H9 (cell line): ENCODE data around the gene RNF212. TPM values are rescaled to one million over a fixed set of nuclear protein-coding genes. Genes with fewer than 3 reads are reported as not detected.

Experiments used
- DNase-seq: peaks from one replicate; pipeline ENCODE4 v3.0.0-alpha.2; 2017
- H2AFZ ChIP-seq: one replicate; pipeline ENCODE4 v1.6.1; 2013; ENCODE audit warnings: mild to moderate bottlenecking, low read length, control low read depth, moderate library complexity
- H2AK5ac ChIP-seq: 2 replicates; pipeline ENCODE4 v1.6.1; 2013; ENCODE audit warnings: low read length, control low read depth, mixed read lengths; ENCODE audit not compliant: insufficient read length
- H2BK120ac ChIP-seq: one replicate; pipeline ENCODE4 v1.6.1; 2013; ENCODE audit warnings: low read depth, mild to moderate bottlenecking, low read length, control low read depth, inconsistent platforms; ENCODE audit not compliant: poor library complexity, severe bottlenecking
- H2BK12ac ChIP-seq: 2 replicates; pipeline ENCODE4 v1.6.1; 2013; ENCODE audit warnings: low read length, control low read depth, mixed read lengths, low read depth; ENCODE audit not compliant: insufficient read length
- H2BK15ac ChIP-seq: 2 replicates; pipeline ENCODE4 v1.6.1; 2013; ENCODE audit warnings: low read depth, low read length, control low read depth
- H2BK20ac ChIP-seq: one replicate; pipeline ENCODE4 v1.6.1; 2013; ENCODE audit warnings: low read depth, mild to moderate bottlenecking, low read length, control low read depth, inconsistent platforms; ENCODE audit not compliant: poor library complexity, severe bottlenecking
- H2BK5ac ChIP-seq: 2 replicates; pipeline ENCODE4 v1.6.1; 2013; ENCODE audit warnings: low read length, control low read depth, mixed read lengths; ENCODE audit not compliant: insufficient read length
- H3K14ac ChIP-seq: 2 replicates; pipeline ENCODE4 v1.6.1; 2013; ENCODE audit warnings: low read length, control low read depth; ENCODE audit not compliant: insufficient read depth
- H3K18ac ChIP-seq: 2 replicates; pipeline ENCODE4 v1.6.1; 2013; ENCODE audit warnings: low read depth, mild to moderate bottlenecking, mixed read lengths, low read length, control low read depth; ENCODE audit not compliant: insufficient read length
- H3K23ac ChIP-seq: 2 replicates; pipeline ENCODE4 v1.6.1; 2013; ENCODE audit warnings: low read length, control low read depth, mixed read lengths, low read depth; ENCODE audit not compliant: insufficient read length
- H3K23me2 ChIP-seq: 2 replicates; pipeline ENCODE4 v1.6.1; 2013; ENCODE audit warnings: low read depth, mild to moderate bottlenecking, mixed read lengths, low read length, control low read depth; ENCODE audit not compliant: insufficient read length, poor library complexity, severe bottlenecking
- H3K27ac ChIP-seq: 2 replicates; pipeline ENCODE4 v1.5.1; 2013; ENCODE audit warnings: low read length, control low read depth, mixed read lengths, low read depth; ENCODE audit not compliant: insufficient read length
- H3K27me3 ChIP-seq: 2 replicates; pipeline ENCODE4 v1.6.1; 2013; ENCODE audit warnings: low read length, control low read depth, inconsistent platforms; ENCODE audit not compliant: insufficient read depth
- H3K4ac ChIP-seq: 2 replicates; pipeline ENCODE4 v1.6.1; 2013; ENCODE audit warnings: low read depth, mild to moderate bottlenecking, control low read depth, inconsistent platforms, low read length, moderate library complexity
- H3K4me1 ChIP-seq: 2 replicates; pipeline ENCODE4 v1.6.1; 2013; ENCODE audit warnings: low read length, control low read depth, inconsistent platforms; ENCODE audit not compliant: insufficient read depth
- H3K4me2 ChIP-seq: 2 replicates; pipeline ENCODE4 v1.6.1; 2013; ENCODE audit warnings: low read length, control low read depth, mixed read lengths; ENCODE audit not compliant: insufficient read length, insufficient read depth
- H3K56ac ChIP-seq: 2 replicates; pipeline ENCODE4 v1.6.1; 2013; ENCODE audit warnings: low read depth, mild to moderate bottlenecking, mixed read lengths, low read length, control low read depth; ENCODE audit not compliant: insufficient read length
- H3K79me1 ChIP-seq: 2 replicates; pipeline ENCODE4 v1.6.1; 2013; ENCODE audit warnings: low read depth, mild to moderate bottlenecking, moderate library complexity, low read length, control low read depth, inconsistent platforms; ENCODE audit not compliant: insufficient read depth, poor library complexity, severe bottlenecking
- H3K79me2 ChIP-seq: 2 replicates; pipeline ENCODE4 v1.6.1; 2013; ENCODE audit warnings: low read length, control low read depth, inconsistent platforms; ENCODE audit not compliant: insufficient read depth
- H3K9ac ChIP-seq: 2 replicates; pipeline ENCODE4 v1.6.1; 2013; ENCODE audit warnings: low read length, control low read depth, mixed read lengths; ENCODE audit not compliant: insufficient read length; ENCODE audit errors: extremely low read depth
- H3K9me3 ChIP-seq: one replicate; pipeline ENCODE4 v1.6.1; 2013; ENCODE audit warnings: low read depth, low read length, inconsistent platforms; ENCODE audit not compliant: control insufficient read depth
- H3T11ph ChIP-seq: one replicate; pipeline ENCODE4 v1.6.1; 2013; ENCODE audit warnings: mild to moderate bottlenecking, low read length, control low read depth, inconsistent platforms
- H4K20me1 ChIP-seq: one replicate; pipeline ENCODE4 v1.6.1; 2013; ENCODE audit not compliant: control insufficient read depth, insufficient read length, insufficient read depth
- H4K5ac ChIP-seq: 2 replicates; pipeline ENCODE4 v1.6.1; 2013; ENCODE audit warnings: low read depth, mild to moderate bottlenecking, mixed read lengths, low read length, control low read depth; ENCODE audit not compliant: insufficient read length
- H4K8ac ChIP-seq: replicated peaks from 2 replicates; pipeline ENCODE4 v1.6.1; 2013; ENCODE audit warnings: low read length, control low read depth, mixed read lengths, low read depth; ENCODE audit not compliant: insufficient read length
- H4K91ac ChIP-seq: 2 replicates; pipeline ENCODE4 v1.6.1; 2013; ENCODE audit warnings: low read depth, mild to moderate bottlenecking, moderate library complexity, mixed read lengths, low read length, control low read depth; ENCODE audit not compliant: insufficient read length
- H3K27ac Mint-ChIP-seq, 3 experiments: 2 replicates in 2 of 3; 3 replicates in 1 of 3; pipeline ENCODE4 v1.8.0; 2020 to 2021; ENCODE audit warnings: mixed read lengths in 3 of 3, mild to moderate bottlenecking in 1 of 3, moderate library complexity in 1 of 3
- H3K27me3 Mint-ChIP-seq: 2 replicates; pipeline ENCODE4 v1.8.0; 2021; ENCODE audit warnings: low read depth, mild to moderate bottlenecking, moderate library complexity, mixed read lengths
- H3K36me3 Mint-ChIP-seq, 3 experiments: 2 replicates in 2 of 3; 3 replicates in 1 of 3; pipeline ENCODE4 v1.8.0; 2020 to 2021; ENCODE audit warnings: low read depth in 3 of 3, mixed read lengths in 3 of 3; ENCODE audit not compliant: insufficient read depth in 1 of 3
- H3K4me1 Mint-ChIP-seq, 2 experiments: 2 replicates each; pipeline ENCODE4 v1.8.0; 2020; ENCODE audit warnings: mixed read lengths in 2 of 2
- H3K4me3 Mint-ChIP-seq, 2 experiments: 2 replicates in 1 of 2; 3 replicates in 1 of 2; pipeline ENCODE4 v1.8.0; 2020 to 2021; ENCODE audit warnings: mild to moderate bottlenecking in 2 of 2, mixed read lengths in 2 of 2, moderate library complexity in 1 of 2
- H3K9me3 Mint-ChIP-seq, 2 experiments: 2 replicates in 1 of 2; 3 replicates in 1 of 2; pipeline ENCODE4 v1.8.0; 2020; ENCODE audit warnings: mild to moderate bottlenecking in 2 of 2, mixed read lengths in 2 of 2, moderate library complexity in 1 of 2
- CTCF ChIP-seq: fragments of 200-600 bp; sonication (generic); conservative IDR thresholded peaks from 3 replicates; pipeline ENCODE4 v1.8.0; 2021; ENCODE audit warnings: antibody characterized with exemption, mild to moderate bottlenecking
- WGBS: extraction: QIAGEN DNeasy Blood & Tissue Kit; methylation state at CpG from one replicate; pipeline ENCODE4 v1.1.7; 2013; ENCODE audit warnings: missing lambda C conversion rate, low lambda C conversion rate, mixed read lengths; ENCODE audit not compliant: insufficient read length; ENCODE audit errors: extremely low coverage; 5-methylcytosine and 5-hydroxymethylcytosine counted together
- total RNA-seq: library from RNA; stranded (reverse); gene quantifications from 2 replicates; pipeline ENCODE4 v1.2.1, GENCODE V29; 2021

Gene RNF212
- total RNA-seq, 1 experiment from 2014 or later: 3.0 TPM

GRCh38 chr4:1093391-1094335 is 19.7 kb downstream of the RNF212 start:
- no peak overlapping the region for H3T11ph ChIP-seq
- H3K56ac ChIP-seq: no peak overlapping the region
- no peak overlapping the region for H3K27ac Mint-ChIP-seq
- H3K9me3 ChIP-seq: no peaks in the 10 kb centered on the region
- WGBS: no CpG with 5 or more reads among the region's 22 CpGs
- H3K4me3 Mint-ChIP-seq: no peak overlapping the region
- no peaks in the 10 kb centered on the region for H3K4me1 Mint-ChIP-seq
- no peak overlapping the region for H3K14ac ChIP-seq
- peaks cover 9 to 10% of the 10 kb centered on the region in 2 experiments for H3K9me3 Mint-ChIP-seq
- no peak overlapping the region for H2BK5ac ChIP-seq
- peaks cover 8% of the 10 kb centered on the region for H3K27me3 Mint-ChIP-seq
- H2AK5ac ChIP-seq: no peak overlapping the region
- H3K4ac ChIP-seq: no peak overlapping the region
- no peaks in the 10 kb centered on the region for H4K20me1 ChIP-seq
- no peak overlapping the region for H2BK120ac ChIP-seq
- no peak overlapping the region for H3K18ac ChIP-seq
- H3K27ac ChIP-seq: no peak overlapping the region
- no peaks in the 10 kb centered on the region for H3K4me1 ChIP-seq
- no peak overlapping the region for H3K4me2 ChIP-seq
- no peaks in the 10 kb centered on the region for H3K23me2 ChIP-seq
- no peaks in the 10 kb centered on the region for H3K79me1 ChIP-seq
- H3K27me3 ChIP-seq: no peaks in the 10 kb centered on the region
- no peak overlapping the region for H2BK15ac ChIP-seq
- no peak overlapping the region for H4K8ac ChIP-seq
- no peak overlapping the region for H2BK12ac ChIP-seq
- no peak overlapping the region for H3K23ac ChIP-seq
- H2BK20ac ChIP-seq: no peak overlapping the region
- H4K5ac ChIP-seq: no peak overlapping the region
- H3K79me2 ChIP-seq: no peaks in the 10 kb centered on the region
- no peak overlapping the region for H2AFZ ChIP-seq
- no peak overlapping the region for H4K91ac ChIP-seq
- no peak overlapping the region for H3K9ac ChIP-seq
- peaks cover 0 to 6% (median 6%) of the 10 kb centered on the region in 3 experiments; a peak in 5 of 7 replicates for H3K36me3 Mint-ChIP-seq
- no peak for TF ChIP-seq CTCF
- peak; percentile 23 for DNase-seq
